NCI-H2227 treated with DMSO at 0.1 percent for 48 hours (cell line): Measurements from ENCODE around the gene NEDD4L.

ENCODE experiments used
- DNase-seq: peaks from one replicate; lab custom pipeline; 2025; lab: John Stamatoyannopoulos, UW

The NEDD4L gene

GRCh38 chr18:58319719-58320118 lies 275.7 kb downstream of the NEDD4L start:
- no peak for DNase-seq

- DNase-seq, result no peak
These were observed 277.0 kb downstream of the NEDD4L start for GRCh38 chr18:58320907-58321561.

- peak; percentile 82 for DNase-seq
These were observed 278.0 kb downstream of the NEDD4L start for GRCh38 chr18:58321986-58322385.

- no peak for DNase-seq
These were observed 278.4 kb downstream of the NEDD4L start for GRCh38 chr18:58322464-58322863.

GRCh38 chr18:58323866-58324762 lies 280.1 kb downstream of the NEDD4L start:
- no peak for DNase-seq

GRCh38 chr18:58324824-58325480 lies 280.9 kb downstream of the NEDD4L start:
- no peak for DNase-seq

- DNase-seq, result no peak
These were observed 281.5 kb downstream of the NEDD4L start for GRCh38 chr18:58325494-58325893.

GRCh38 chr18:58334061-58334460 lies 290.0 kb downstream of the NEDD4L start:
- DNase-seq, result no peak

- DNase-seq, result peak; percentile 86
These were observed 291.2 kb downstream of the NEDD4L start for GRCh38 chr18:58335223-58335622.

- DNase-seq, result no peak
These were observed 291.8 kb downstream of the NEDD4L start for GRCh38 chr18:58335821-58336220.

- no peak for DNase-seq
These were observed 292.6 kb downstream of the NEDD4L start for GRCh38 chr18:58336605-58337004.

- no peak for DNase-seq
These were observed 293.3 kb downstream of the NEDD4L start for GRCh38 chr18:58337285-58337684.

- peak; percentile 61 for DNase-seq
These were observed 293.7 kb downstream of the NEDD4L start for GRCh38 chr18:58337686-58338085.

GRCh38 chr18:58338141-58338540 lies 294.1 kb downstream of the NEDD4L start:
- peak; percentile 90 for DNase-seq

- peak; percentile 43 for DNase-seq
These were observed 295.1 kb downstream of the NEDD4L start for GRCh38 chr18:58338961-58339592.

GRCh38 chr18:58339890-58340289 lies 295.9 kb downstream of the NEDD4L start:
- DNase-seq, result no peak

- DNase-seq, result no peak
These were observed 297.9 kb downstream of the NEDD4L start for GRCh38 chr18:58341916-58342315.

- no peak for DNase-seq
These were observed 300.1 kb downstream of the NEDD4L start for GRCh38 chr18:58344080-58344670.

GRCh38 chr18:58344861-58345463 lies 300.9 kb downstream of the NEDD4L start:
- DNase-seq, result peak; percentile 81

- no peak for DNase-seq
These were observed 301.8 kb downstream of the NEDD4L start for GRCh38 chr18:58345875-58346274.

GRCh38 chr18:58347135-58347534 lies 303.1 kb downstream of the NEDD4L start:
- no peak for DNase-seq
